ENCODE measurements around the gene LRRC31. TPM values are rescaled to one million over a fixed set of nuclear protein-coding genes. Genes with fewer than 3 reads are reported as not detected.

Gene LRRC31
- total RNA-seq, 4 donors from 2014 or later = not detected

GRCh38 chr3:169850618-169851017 lies 19.1 kb downstream of the LRRC31 start:
- no peak overlapping the region for H3K4me3 ChIP-seq (replicated peaks in 1 of 3)
- TF ChIP-seq POLR2A (IDR thresholded peaks at IDR 0.05) (no peak), CTCF (IDR thresholded peaks at IDR 0.05) (no peak)
- H3K4me1 ChIP-seq = no peaks in the 10 kb centered on the region
- no peak overlapping the region for H3K27ac ChIP-seq
- H3K9me3 ChIP-seq = no peaks in the 10 kb centered on the region
- intact Hi-C loops (cut with DNase I) = no loop called here
- DNase-seq = no peak
- no peaks in the 10 kb centered on the region for H3K27me3 ChIP-seq
- no peaks in the 10 kb centered on the region for H3K36me3 ChIP-seq

- Histone ChIP-seq H3K4me1 (no peaks in the 10 kb centered on the region), H3K27me3 (no peaks in the 10 kb centered on the region), H3K9me3 (no peaks in the 10 kb centered on the region), H3K4me3 (replicated peaks in 1 of 3) (no peak overlapping the region), H3K27ac (no peak overlapping the region), H3K36me3 (no peaks in the 10 kb centered on the region)
- TF ChIP-seq CTCF (IDR thresholded peaks at IDR 0.05) = no peak
- no peak for TF ChIP-seq POLR2A (IDR thresholded peaks at IDR 0.05)
- no peak for DNase-seq
- intact Hi-C loops (cut with DNase I) = no loop called here
- 96 to 99% methylated on average over 3 of the region's 3 CpGs for WGBS, 2 donors
Observed at GRCh38 chr3:169848741-169849140, 21.0 kb downstream of the LRRC31 start.

GRCh38 chr3:169847896-169848295 lies 21.8 kb downstream of the LRRC31 start:
- TF ChIP-seq CTCF (IDR thresholded peaks at IDR 0.05) (no peak), POLR2A (IDR thresholded peaks at IDR 0.05) (no peak)
- intact Hi-C loops (cut with DNase I) = no loop called here
- Histone ChIP-seq H3K9me3 (no peaks in the 10 kb centered on the region), H3K27me3 (no peaks in the 10 kb centered on the region), H3K4me3 (replicated peaks in 1 of 3) (no peak overlapping the region), H3K27ac (no peak overlapping the region), H3K4me1 (no peaks in the 10 kb centered on the region), H3K36me3 (no peaks in the 10 kb centered on the region)
- no peak for DNase-seq
- 47 to 61% methylated on average over 4 of the region's 4 CpGs for WGBS, 2 donors

- TF ChIP-seq CTCF (IDR thresholded peaks at IDR 0.05) (no peak), POLR2A (IDR thresholded peaks at IDR 0.05) (no peak)
- DNase-seq = no peak
- H3K4me1 ChIP-seq = no peaks in the 10 kb centered on the region
- intact Hi-C loops (cut with DNase I) = no loop called here
- no peak overlapping the region for H3K27ac ChIP-seq
- 90 to 95% methylated on average over 11 of the region's 11 CpGs for WGBS, 2 donors
- no peak overlapping the region for H3K4me3 ChIP-seq (replicated peaks in 1 of 3)
- H3K36me3 ChIP-seq = no peaks in the 10 kb centered on the region
- H3K27me3 ChIP-seq = no peaks in the 10 kb centered on the region
- H3K9me3 ChIP-seq = no peaks in the 10 kb centered on the region
Observed at GRCh38 chr3:169846458-169847193, 23.1 kb downstream of the LRRC31 start.

DNA sequence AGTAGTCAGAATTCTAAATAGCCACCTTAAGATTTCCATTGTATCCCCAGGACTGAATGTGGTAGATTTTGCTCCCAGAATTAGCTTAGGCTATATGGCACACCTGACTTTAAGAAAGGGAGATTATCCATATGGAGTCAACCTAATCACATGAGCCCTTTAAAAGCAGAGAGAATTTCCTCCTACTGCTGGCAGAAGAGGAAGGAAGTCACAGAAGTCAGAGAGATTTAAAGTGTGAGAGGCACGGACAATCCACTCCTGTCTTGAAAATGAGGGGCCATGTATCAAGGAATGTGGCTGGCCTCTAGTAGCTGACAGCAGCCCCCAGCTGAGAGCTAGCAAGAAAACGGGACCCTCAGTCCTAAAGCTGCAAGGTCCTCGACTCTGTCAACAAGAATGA lies 26.8 kb downstream of the LRRC31 start:
- no peak overlapping the region for H3K4me3 ChIP-seq (replicated peaks in 1 of 3)
- WGBS, 2 donors = 63 to 71% methylated on average over 3 of the region's 3 CpGs
- H3K9me3 ChIP-seq = no peaks in the 10 kb centered on the region
- no peaks in the 10 kb centered on the region for H3K36me3 ChIP-seq
- H3K27me3 ChIP-seq = no peaks in the 10 kb centered on the region
- intact Hi-C loops (cut with DNase I) = no loop called here
- no peak for DNase-seq
- TF ChIP-seq POLR2A (IDR thresholded peaks at IDR 0.05) = no peak
- no peak for TF ChIP-seq CTCF (IDR thresholded peaks at IDR 0.05)
- H3K4me1 ChIP-seq = no peaks in the 10 kb centered on the region
- no peak overlapping the region for H3K27ac ChIP-seq

Data from thyroid gland (tissue), 4 donors.